ENCODE data around the gene MPZL2.

MPZL2 gene

DNA sequence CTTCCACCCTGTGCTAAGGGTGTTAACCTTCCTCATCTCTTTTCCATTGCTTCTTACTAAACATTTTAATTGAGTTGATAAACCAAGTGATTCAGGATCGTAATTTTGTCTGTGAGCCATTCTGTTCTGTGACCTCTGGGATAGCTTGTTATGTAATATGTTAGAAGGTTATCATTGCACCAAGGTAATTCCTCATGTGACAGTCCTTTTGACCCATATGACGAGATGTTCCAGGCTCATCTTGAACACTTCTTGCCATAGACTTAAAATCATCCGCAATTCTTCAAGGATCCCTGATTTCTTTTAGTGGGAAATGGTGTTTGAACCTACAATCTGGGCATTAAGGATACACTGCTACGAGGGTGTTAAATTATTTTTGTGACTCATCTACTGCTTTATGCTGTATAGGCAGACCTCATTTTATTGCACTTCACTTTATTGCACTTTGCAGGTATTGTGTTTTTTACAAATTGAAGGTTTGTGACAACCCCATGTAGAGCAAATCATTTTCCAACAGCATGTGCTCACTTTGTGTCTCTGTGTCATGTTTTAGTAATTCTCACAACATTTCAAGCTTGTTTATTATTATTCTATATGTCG, 19.0 kb upstream of the MPZL2 start:
- DNase-seq: no peak

DNA sequence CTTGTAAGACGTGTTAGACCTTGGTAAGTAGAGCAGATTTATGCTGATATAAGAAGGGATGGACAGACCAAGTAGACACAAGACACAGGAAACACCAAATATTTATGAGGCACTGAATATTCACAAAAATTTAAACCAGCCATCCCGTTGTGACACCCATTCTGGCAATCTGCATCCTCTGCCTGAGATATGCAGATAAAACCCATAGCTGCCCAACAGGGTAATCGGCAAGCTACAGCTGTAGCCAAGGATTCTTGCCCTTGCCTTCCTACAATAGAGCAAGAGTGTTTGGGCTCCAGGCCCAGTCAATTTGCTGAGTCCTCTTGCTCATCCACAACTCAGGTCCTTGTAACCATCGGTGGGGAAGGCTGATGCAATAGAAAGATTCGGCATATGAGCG, 18.5 kb upstream of the MPZL2 start:
- DNase-seq: no peak

DNA sequence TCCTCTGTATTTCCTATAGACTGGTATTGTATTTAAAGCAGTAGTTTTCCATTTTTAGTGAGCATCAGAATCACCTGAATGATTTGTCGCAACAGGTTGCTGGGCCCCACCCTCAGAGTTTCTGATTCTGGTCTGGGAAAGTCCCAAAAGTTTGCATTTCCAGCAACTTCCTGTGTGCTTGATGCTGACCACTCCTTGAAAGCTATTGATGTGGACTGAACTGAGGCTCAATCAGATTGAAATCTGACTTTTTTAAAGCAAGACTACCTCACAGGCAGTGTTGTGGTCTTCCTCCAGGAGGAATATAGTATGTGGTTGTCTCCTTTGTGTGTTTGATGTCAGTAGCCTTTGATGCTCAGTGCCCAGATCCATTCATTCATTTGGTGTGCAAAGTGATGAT, 17.2 kb upstream of the MPZL2 start:
- DNase-seq: no peak

DNA sequence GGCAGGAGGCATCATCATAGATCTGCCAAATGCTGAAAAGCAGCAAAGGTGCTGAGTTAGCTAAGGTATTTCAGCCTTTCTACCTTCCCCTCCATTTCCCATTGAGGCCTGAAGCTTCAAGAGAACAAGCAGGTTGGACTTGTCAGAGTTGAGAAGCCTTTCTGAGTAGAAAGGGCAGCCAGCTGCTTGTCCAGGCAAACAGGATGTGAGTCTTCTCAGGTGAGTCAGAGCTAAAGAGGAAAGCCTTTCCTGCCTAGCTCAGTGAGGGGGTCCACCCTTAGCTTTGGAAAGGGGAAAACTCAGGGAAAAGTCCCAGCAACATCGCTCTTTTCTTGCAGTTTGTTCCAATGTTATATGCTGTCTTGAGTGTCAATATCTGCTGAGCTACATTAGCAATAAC, 13.2 kb upstream of the MPZL2 start:
- DNase-seq: no peak

DNA sequence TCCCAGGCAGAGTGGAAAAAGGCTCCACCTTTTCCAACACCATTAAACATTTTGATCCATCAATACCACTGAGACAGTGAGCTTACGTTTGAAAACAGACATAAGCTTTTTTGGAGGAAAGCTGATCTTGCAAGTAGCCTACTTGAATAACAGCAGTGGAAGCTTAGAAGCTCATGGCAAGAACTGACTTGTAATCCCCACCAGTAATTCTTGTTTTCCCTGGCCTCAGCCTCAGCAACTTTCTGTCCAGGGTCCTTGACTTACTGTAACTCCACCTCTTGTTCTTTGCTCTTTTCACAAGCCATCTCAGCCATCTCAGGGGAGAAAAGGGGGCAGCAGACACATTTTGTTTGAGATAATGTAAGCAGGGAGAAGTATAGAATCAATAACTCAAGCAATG, 12.3 kb upstream of the MPZL2 start:
- DNase-seq: no peak

DNA sequence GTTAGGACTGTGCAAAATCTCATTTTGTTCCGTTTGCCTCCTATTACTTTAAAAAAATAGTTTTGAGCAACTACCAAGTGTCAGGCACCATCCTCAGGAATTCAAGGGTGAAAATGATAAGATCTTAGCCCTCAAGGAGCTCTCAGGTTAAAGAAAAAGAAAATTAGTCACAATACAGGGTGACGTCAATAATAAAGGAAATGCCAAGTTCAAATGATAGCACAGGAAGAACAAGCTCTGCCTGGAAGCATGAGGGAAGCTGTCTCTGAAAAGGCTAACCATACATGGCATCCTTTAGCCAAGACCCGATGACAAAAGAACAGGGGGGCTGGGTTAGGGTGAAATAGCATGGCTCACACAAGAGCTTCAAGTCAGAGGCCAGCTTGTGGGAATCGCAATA, 11.1 kb upstream of the MPZL2 start:
- no peak for DNase-seq

DNA sequence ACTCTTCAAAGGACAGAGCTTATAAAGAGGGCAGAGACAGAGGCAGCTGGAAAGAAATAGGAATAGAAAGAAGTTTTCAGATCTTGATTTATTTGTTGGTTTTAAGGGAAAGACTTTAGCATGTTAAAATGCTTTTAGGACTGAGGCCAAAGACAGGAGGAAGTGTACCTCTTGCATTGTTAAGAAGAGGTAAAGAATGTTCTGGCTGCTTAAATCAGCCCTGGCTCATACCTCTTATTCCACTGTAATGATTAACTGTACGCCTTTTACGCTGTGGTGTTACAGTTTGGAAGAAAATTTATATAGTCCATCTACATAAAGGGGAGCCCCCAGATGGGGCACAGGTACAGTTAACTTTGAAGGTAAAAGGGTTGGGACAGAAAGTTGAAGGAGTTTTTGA, 10.1 kb upstream of the MPZL2 start:
- no peak for DNase-seq

DNA sequence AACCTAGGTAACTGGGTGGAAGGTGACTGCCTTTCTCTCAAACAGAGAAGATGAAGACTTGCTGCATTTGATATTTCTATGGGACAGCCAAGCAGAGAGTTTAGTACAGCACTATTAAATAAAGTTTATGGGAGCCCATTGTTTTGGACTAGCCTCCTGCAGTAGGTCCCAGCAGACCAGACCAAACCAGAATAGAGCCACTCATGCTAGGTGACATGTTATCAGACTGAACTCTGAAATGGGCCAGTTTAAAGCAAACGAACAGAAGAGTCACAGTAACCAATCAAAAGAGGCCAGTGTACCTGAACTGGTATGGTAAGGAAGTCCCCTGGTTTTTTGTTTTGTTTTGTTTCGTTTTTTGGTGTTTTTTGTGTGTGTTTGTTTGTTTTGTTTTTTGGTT, 7.9 kb upstream of the MPZL2 start:
- no peak for DNase-seq

DNA sequence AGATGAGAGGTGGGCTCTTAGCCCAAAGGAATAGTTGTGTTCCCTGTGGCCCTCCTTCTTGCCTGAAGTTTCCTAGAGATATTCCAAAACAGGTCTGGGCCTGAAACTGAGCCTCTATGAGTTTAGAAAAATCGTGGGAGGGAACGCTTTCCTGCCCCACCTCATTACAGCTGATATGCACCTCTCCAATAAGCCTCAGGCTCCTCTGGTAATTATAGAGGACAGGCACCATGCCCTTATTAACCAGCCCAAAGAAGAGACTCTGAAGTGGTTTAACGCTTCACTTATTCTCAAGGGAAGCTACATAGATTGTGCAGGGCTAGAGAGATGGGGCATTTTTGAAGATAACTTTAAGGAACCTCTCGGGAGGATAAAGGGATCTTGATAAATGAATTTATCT, 3.4 kb upstream of the MPZL2 start:
- no peak for DNase-seq

DNA sequence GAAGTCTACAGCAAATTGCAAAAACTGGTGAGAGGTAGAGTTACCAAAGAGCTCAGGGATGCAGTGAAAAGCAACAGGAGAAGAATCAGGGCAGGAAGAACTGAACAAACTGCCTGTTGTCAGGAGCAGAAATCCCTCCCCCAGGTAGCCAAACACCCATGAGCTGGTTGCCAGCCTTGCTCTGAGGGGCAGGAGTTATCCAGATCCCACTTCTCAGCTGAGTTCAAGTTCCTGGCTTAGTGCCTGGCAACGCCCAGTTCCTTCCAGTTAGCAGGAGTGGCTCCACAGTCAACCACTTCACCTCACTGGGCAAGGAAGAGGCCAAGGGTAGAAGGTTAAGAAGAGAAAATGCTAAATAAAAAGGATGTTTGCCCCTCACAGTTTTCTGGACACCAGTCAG, 1.9 kb upstream of the MPZL2 start:
- DNase-seq: no peak

DNA sequence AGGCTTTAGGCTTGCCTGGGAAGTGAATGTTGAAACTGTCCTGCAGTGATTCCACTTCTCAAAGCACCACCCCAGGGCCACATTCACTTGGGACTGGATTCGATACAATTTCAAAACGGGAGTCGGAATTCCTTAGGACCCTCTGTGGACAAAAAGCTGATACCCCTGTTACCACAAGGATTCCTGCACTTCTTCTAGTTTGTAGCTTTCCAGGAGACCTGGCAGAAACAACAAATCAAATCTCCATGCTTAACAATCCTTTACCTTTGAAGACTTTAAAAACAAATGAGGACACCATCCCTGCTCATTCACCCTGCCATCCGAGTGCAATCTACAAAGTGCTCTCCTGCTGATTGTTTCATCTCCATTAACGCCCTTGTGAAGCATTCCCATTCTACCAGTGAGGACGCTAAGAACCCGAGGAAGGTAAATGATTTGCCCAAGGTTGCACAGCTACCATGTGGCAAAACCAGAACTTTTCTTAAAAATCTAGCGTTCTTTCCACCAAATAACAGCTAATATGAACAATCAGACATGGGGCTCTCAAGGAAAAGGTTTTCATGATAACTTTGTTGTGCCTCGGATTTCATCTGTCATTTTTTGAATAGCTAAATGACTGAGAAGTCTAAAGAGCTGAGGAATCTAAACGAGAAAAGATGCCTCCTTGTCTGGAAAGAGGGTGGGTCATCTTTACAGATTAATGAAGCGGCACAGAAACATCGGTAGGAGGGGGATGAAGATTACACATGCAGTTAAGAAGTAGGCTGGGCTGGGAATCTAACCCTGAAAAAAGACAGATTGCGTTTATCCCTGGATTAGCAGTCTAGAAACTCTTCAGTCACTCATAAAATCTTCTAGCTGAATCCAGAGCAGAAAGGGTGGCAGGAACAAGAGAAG, 720 bp upstream of the MPZL2 start:
- DNase-seq: no peak

DNA sequence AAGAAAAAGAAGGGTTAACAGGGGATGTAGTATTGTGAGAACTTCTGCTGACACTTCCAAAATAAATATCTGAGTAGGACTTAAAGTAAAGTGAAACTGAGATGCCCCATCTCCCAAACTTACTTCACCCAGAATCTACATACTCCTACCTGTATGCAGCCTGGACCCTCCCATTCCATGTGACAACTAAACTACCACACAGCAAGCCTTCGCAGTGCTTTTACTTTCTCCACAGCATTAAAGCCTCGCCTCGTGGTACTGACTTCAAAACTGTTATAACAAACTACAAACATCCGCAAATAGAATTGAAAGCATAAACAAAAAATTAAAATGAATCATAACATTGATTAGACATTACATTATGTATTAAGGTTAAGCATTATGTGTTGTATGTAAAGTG, 985 bp downstream of the MPZL2 start:
- no peak for DNase-seq

DNA sequence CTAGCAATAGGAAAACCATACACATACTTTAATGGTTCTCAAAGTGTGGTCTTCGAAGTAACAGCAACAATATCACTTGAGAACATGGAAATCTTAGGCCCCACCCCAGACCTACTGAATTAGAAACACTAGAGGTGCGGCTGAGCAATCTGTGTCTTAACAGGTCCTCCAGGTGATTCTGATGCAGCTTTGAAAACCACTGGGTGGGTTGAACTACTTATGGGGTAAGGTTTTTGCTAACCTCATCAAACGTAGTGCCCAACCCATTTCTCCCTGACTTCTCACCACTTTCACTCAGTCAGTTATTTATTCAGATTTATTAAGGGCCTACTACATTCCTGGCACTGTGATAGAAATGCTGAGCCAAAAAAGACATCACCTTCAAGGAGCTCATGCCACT, 3.7 kb downstream of the MPZL2 start:
- DNase-seq: no peak

DNA sequence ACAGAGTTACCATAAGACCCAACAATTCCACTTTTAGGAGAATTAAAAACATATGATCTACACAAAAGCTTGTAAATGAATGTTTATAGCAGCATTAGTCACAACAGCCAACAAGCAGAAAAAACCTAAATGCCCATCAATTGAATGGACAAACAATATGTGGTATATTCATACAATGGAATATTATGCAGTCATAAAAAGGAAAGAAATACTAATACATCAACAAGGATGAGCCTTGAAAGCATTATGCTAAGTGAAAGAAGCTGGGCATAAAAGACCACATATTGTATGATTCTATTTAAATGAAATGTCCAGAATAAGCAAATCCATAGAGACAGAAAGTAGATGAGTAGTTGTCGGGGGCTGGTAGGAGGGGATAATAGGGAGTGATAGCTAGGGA, 5.0 kb downstream of the MPZL2 start:
- DNase-seq: no peak

DNA sequence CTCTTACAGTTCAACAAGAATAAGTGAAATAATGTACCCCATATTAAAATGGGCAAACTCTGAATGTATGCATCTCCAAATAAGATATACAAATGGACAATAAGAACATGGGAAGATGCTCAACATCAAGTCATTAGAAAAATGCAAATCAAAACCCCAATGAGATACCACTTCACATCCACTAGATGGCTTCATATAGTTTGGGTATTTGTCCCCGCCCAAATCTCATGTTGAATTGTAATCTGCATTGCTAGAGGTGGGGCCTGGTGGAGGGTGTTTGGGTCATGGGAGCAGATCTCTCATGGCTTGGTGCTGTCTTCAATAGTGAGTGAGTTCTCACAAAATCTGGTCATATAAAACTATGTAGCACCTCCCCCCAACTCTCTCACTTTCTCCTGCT, 5.7 kb downstream of the MPZL2 start:
- DNase-seq: no peak

DNA sequence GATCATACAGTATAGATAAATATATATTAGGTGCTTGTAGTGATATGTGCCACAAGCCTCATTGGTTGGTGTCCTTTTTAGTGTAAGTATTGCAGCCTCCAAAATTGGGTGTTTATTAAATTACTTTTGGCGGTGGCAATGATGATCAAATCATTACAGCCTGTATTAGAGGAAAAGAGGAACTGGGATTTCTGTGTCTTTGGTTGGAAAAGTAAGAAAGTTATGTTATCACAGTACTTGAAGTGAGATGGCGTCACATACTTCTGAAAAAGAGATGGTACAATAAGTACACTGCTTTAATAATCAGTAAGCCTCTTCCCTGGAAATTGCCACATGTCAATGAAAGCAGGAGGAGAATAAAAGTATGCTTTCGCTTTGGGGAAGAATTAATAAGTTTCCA, 11.4 kb downstream of the MPZL2 start:
- DNase-seq: no peak

DNA sequence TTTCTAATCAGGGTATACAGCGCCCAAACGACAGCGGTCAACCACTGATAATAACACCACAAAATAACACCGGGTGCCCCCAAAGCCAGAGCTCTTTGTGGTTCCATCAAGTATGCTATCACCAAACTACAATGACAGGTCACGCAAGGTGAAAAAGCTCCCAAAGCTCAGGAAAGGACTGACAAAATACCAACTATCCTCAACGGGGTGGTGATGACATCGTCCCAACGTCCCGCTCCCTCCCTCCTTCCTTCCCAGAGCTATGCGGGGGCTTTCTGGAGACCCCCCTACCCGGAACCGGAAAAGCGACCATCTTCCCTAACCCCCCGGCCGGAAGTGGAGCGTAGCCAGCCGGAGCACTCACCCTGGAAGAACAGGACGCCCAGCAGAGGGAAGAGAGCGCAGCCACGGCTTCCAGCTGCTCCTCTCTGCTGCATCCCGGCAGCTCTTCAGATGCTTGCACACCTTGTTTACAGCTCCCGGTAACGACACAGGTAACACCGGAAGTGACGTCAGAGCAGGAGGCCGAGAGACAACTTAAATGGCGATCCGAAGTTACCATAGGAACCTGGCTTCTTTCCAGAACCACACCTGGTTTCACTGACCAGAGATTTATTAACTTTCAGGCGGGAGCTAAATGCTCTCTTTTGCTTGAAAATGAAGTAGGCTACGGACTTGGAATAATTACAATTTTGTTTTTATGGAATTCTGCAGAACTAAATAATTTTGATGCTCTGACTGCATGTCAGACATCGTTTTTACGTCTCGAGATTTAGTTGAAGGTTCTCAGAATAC, 12.0 kb downstream of the MPZL2 start, which contains the start of gene MPZL3:
MPZL3 (minus strand) TSS at position 508 of the 795 bp plus-strand sequence; CDS start at position 437, 71 bp downstream.
- DNase-seq: peak; percentile 46

DNA sequence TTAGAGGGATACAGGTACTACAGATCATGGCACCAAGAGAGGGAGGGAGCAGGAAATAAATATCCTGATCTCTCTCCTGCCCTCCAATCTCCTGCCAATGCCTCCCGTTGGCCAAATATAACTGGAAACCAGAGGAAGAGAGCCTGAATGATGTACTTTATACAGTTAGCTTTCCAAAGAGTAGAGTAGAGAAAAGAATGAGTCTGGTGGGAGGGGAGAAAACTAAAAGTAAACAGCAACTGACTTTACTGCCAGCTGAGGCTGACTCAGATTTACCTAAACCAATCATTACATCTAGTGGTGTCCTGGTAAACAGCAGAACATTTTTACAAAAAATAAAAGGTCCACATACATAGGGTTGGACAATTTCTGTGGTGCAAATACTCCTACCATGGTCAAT, 17.1 kb downstream of the MPZL2 start:
- no peak for DNase-seq

DNA sequence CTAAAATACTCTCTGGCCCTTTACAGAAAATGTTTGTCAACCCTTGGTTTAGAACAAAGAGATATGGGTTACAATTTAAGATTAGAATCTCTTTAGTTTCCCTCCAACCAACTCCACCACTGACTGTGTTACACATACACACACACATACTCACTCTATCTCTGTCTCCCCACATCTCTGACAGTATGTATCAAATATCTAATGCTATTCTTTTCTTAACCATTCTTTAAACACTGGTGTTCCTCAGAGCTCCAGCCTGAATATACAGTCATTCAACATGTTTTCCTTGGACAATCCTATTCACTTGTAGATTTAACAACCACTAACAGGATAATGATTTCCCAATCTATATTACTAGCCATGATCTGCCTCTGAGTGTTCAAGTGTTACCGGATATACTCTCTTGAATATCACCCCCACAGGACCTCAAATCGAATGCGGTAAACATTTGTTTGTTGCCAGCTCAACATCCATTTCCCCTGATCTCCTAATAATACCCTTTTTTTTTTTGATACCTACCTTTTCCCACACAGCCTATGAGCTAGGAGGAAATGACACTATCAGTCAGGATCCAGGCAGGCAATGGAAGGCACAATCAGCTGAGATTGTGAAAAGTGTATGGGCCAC, 18.0 kb downstream of the MPZL2 start:
- no peak for DNase-seq

DNA sequence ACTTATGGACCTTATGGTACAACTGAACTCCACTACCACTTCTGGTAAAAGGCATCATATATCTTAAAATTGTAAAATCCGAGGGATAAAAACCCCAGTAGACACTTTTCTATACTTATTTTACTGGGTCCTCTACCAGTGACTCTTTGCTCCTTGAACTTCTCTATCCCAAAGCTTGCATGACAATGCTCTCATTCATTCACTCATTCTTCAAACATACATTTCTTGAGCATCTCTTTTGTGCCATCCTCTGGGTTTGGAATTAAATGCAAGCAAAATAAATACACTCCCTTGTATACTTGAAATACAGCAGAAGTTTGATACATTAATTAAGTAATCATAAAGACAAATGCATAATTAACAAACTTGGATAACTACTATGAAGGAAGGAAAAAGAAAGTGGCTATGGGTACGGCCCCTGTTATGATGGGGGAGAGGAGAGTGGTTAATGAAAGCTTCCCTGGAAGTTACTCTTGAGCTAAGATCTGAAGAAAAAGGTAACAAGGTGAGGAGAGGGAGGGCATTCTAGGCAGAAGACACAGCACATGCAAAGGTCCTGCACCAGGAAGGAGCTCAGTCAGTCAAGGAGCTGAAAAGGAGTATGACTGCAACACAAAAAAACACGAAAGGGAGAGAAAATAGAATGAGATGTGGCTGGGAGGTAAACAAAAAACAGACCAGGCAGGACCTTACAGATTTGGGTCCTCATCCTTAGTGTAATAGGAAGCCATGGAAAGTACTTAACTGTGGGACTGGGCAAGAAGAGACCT, 19.9 kb downstream of the MPZL2 start:
- no peak for DNase-seq

DNA sequence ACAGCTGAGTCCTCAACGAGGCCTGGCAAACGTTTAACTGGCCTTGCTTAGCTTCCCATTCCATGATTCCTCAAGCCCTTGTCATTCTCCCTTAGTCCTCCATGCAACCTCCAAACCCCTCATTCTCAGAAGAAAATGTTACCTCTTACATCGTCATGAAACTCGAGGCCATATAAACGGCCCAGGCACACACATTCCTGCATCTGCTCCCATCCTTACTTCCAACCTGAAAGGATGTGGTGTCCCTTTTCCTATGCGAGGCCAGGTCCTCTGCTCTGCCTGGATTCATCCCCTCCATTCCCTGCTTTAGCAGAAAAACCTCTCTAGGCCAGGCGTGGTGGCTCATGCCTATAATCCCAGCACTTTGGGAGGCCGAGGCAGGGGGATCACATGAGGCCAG, 20.9 kb downstream of the MPZL2 start:
- DNase-seq: no peak

DNA sequence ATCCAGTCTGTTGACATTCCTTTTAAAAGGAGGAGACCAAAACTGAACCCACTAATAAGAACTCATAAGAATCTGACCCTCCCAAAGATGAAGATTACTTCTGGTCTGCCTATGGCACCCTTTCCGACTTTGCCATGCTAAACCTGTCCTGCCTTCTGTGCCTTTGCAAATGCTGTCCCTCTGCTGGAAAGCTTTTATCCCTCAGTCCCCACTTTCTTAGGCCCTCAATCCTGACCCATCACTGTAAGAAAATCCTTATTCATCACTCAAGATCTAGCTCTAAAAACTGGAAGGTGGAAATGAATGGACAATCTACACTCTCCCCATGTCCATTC, 22.4 kb downstream of the MPZL2 start:
- no peak for DNase-seq
